Hematopoietic multipotent progenitor cell treated with erythropoietin and hydrocortisone succinate and interleukin-3 and kit ligand, for 17 days (in vitro differentiated cells): ENCODE data around the gene PIH1D1.
"Not testable (repeated sequence)": the region's sequence is repeated elsewhere in the genome, so short reads cannot be mapped to it uniquely, and the experiment has no call there.

Experiments
- DNase-seq: peaks from one replicate; pipeline ENCODE4 v3.0.0-alpha.2; 2015; ENCODE audit warnings: low spot score

The PIH1D1 gene

DNA sequence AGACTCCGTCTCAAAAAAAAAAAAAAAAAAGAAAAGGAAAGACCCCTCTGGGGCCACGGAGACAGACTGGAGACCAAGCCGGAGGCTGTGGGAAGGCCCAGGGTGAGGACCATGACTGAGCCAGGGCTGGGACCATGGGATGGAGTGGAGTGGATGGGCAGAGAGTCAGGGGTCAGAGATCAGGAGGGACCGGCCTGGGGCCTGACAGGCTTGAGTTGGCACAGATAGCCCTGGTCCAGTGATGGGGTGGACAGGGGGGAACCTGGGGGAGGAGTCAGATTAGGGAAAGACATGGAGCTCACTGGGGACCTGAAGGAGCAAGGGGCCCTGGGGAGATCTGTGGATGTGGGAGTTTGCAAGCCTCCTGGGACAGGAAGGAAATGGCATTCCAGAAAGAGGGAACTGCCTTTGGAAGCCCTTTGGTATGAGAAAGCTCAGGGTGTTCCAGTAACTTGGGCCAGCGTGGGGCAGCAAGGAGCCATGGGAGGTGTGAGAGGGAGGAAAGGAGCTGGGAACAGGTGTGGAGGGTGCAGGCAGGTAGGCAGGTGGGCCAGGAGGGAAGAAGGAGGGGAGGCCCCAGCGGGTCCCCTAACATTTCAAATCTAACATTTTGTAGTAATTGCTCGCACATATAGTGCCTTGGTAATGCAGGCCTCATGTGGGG lies 29.5 kb upstream of the PIH1D1 start:
- no peak for DNase-seq

DNA sequence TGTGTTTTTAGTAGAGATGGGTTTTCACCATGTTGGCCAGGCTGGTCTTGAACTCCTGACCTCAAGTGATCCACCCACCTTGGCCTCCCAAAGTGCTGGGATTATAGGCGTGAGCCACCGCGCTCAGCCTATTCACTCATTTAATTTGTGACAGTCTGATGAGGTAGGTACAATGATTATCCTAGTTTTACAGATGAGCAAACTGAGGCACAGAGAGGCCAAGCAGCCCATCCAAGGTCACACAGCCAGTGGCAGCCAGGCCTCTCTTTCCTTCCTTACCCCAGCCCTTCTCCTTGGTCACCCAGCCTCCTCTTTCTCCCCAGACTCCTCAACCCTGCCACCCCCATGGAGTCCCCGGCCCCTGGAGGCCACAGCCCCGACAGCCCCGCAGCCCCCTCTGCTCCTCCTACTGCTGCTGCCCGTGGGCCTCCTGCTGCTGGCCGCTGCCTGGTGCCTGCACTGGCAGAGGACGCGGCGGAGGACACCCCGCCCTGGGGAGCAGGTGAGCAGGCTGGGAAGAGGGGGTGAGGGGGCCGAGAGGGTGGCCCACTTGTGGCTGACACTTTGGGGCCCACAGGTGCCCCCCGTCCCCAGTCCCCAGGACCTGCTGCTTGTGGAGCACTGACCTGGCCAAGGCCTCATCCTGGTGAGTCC lies 28.5 kb upstream of the PIH1D1 start:
- DNase-seq = no peak

GRCh38 chr19:49475995-49476880 lies 24.6 kb upstream of the PIH1D1 start:
- DNase-seq = peak; percentile 38

DNA sequence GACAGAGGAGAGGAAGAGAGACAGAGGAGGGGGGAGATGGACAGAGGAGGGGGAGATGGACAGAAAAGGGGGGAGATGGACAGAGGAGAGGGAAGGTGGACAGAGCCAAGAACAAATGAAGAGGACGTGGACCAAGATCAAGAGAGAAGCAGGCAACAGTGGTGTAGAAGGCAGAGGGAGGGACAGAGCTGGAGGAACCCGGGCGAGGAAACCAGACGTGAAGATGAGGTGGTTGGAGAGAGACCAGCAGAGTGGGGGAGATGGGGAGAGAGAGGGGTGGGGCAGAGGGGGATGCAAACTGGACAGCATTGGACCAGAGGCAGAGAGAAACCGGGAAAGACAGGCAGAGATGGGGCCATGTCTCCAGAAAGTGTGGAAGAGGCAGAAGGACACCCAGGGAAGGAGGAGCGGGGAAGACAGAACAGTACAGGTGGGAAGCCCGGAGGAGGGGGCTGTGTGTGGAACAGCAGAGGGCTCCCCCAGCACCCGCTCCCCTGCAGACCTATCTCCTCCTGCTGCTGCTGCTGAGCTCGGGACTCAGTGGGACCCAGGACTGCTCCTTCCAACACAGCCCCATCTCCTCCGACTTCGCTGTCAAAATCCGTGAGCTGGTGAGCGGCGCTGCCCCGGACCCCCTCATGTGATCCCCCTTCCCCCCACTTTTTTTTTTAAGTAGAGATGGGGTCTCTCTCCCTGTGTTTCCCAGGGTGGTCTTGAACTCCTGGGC lies 23.7 kb upstream of the PIH1D1 start:
- no peak for DNase-seq

- DNase-seq = no peak
Measured at GRCh38 chr19:49474542-49474924, 22.9 kb upstream of the PIH1D1 start.

DNA sequence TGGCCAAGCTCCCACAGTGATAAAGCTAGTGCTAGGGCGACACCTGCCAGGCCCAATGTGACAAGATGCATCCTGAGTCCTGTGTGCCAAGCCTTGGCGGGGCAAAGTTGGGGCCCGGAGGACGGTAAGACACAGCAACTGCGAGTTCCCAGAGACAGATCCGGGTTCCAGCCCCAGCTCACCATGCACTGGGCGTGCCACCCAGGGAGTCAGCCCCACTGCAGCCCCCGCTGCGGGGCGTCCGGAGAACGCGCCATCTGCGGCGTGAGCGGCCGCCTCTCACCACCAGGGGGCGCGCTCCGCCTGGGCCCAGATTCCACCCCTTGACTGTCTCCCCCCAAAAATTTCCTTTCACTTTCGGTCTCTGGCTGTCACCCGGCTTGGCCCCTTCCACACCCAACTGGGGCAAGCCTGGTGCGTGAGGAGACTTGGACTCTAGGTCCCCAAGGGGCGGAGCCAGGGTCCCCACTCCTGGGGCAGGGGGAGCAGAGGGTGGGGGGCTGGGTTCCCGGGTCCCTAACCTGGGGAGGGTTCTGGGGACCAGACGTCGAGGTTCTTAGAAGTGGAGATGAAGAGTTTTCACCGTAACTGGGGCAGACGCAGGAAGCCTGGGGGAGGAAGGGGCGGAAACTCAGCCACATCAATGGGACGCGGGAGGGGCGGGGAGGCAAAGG lies 22.4 kb upstream of the PIH1D1 start, which contains the start of gene FLT3LG:
Gene FLT3LG, plus strand, starts transcription at position 348 of the 674 bp plus-strand sequence. CDS start 425 bp downstream, outside the sequence.
- DNase-seq = peak; percentile 91

DNA sequence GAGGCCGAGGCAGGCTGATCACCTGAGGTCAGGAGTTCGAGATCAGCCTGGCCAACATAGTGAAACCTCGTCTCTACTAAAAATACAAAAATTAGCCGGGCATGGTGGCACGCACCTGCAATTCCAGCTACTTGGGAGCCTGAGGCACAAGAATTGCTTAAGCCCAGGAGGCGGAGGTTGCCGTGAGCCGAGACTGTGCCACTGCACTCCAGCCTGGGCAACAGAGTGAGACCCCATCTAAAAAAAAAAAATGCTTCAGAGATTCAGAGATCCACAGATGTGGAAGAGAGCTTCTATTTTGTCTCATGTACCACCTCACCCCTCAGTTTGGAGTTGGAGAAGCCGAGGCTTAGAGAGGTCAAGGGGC lies 21.9 kb upstream of the PIH1D1 start:
- not testable (repeated sequence) for DNase-seq

DNA sequence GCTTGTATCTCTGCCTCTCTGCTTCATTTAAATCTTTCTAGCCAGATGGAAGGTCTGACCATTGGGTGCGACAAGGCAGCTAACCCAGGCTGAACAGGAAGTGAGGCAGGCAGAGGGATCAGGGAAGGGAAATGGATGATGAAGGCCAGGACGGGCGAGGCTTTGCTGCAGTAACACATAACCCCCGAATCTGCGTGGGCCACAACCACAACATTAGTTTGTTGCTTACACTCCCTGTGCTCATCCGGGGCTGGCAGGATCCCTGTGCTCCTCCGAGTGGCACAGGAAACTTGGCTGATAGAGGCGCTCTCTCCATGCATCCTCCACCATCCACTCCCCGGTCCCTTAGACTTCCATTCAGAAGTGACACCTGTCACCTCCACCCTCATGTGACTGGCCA lies 21.3 kb upstream of the PIH1D1 start:
- no peak for DNase-seq

DNA sequence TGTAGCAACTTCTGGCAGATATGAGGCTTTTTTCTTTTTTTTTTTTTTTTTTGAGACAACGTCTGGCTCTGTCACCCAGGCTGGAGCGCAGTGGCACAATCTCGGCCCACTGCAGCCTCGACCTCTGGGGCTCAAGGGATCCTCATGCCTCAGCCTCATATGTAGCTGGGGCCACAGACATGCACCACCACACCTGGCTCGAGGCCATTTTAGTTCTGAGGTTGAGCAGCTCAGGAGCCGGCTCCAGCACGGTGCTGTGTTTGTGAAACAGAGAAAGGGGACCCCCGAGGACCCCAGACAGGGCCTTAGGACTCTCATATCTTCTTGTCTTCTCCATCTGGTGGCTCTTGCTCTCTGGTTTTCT lies 19.0 kb upstream of the PIH1D1 start:
- DNase-seq = no peak

GRCh38 chr19:49469828-49470614 lies 18.4 kb upstream of the PIH1D1 start:
- DNase-seq = peak; percentile 28

GRCh38 chr19:49468746-49469447 lies 17.3 kb upstream of the PIH1D1 start:
- peak; percentile 30 for DNase-seq

DNA sequence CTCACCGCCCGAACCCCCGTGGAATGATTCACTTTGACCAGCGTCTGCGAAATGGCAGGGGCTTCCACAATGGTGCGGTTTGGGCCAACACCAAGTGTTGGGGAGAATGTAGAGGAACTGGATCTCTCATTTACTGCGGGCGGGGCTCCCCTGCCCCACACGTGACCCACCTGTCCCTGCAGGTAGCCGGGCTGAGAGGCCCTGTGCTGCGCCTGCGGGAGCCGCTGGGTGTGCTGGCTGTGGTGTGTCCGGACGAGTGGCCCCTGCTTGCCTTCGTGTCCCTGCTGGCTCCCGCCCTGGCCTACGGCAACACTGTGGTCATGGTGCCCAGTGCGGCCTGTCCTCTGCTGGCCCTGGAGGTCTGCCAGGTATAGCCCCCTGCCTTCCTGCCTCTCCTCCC lies 16.6 kb upstream of the PIH1D1 start:
- DNase-seq = no peak

- no peak for DNase-seq
Measured at GRCh38 chr19:49465371-49465770, 13.8 kb upstream of the PIH1D1 start.

DNA sequence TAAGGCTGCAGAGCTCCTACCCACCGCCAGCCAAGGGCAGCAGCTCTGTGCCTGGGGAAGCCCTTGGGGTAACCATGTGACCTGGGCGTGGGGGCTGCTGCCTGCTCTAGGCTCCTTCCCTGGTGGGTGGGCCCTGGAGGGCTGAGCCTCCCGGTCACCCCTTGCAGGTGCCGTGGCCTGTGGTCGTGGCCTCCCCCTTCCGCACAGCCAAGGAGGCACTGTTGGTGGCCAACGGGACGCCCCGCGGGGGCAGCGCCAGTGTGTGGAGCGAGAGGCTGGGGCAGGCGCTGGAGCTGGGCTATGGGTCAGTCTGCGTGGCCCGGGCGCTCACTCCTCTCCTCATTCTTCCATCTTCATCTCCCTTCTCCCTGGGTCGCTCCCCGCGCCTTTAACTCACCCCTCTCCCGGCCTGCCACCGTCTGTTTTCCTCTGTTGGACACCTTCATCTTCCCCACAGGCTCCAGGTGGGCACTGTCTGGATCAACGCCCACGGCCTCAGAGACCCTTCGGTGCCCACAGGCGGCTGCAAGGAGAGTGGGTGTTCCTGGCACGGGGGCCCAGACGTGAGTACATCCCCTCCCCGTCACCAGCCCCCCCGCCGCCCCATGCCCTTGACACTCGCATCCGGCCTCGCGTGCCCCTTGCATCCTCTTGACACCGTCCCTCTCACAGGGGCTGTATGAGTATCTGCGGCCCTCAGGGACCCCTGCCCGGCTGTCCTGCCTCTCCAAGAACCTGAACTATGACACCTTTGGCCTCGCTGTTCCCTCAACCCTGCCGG lies 12.5 kb upstream of the PIH1D1 start:
- DNase-seq = no peak

- no peak for DNase-seq
Measured at GRCh38 chr19:49462492-49462891, 10.9 kb upstream of the PIH1D1 start.

- no peak for DNase-seq
Measured at GRCh38 chr19:49461656-49462055, 10.0 kb upstream of the PIH1D1 start.

DNA sequence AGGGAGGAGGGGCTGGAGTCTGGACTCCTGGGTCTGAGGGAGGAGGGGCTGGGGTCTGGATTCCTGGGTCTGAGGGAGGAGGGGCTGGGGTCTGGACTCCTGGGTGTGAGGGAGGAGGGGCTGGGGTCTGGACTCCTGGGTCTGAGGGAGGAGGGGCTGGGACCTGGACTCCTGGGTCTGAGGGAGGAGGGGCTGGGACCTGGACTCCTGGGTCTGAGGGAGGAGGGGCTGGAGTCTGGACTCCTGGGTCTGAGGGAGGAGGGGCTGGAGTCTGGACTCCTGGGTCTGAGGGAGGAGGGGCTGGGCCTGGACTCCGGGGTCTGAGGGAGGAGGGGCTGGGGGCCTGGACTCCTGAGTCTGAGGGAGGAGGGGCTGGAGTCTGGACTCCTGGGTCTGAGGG lies 9.5 kb upstream of the PIH1D1 start:
- not testable (repeated sequence) for DNase-seq

GRCh38 chr19:49459388-49459787 lies 7.8 kb upstream of the PIH1D1 start:
- no peak for DNase-seq

- DNase-seq = no peak
Measured at GRCh38 chr19:49458567-49458903, 6.9 kb upstream of the PIH1D1 start.

GRCh38 chr19:49456326-49456725 lies 4.7 kb upstream of the PIH1D1 start:
- DNase-seq = no peak
